NCI-H2227 (cell line): ENCODE measurements around the gene POFUT1.
"Not testable (repeated sequence)": the region's sequence is repeated elsewhere in the genome, so short reads cannot be mapped to it uniquely, and the experiment has no call there.

Experiments used
- DNase-seq: peaks from one replicate; lab custom pipeline; 2025; ENCODE audit not compliant: unreplicated experiment; lab: John Stamatoyannopoulos, UW

The POFUT1 gene

GRCh38 chr20:32232326-32232886 is 24.7 kb downstream of the POFUT1 start:
- no peak for DNase-seq

- no peak for DNase-seq
Observed at GRCh38 chr20:32233286-32233685, 25.6 kb downstream of the POFUT1 start.

GRCh38 chr20:32234135-32234808 is 26.6 kb downstream of the POFUT1 start:
- no peak for DNase-seq

DNA sequence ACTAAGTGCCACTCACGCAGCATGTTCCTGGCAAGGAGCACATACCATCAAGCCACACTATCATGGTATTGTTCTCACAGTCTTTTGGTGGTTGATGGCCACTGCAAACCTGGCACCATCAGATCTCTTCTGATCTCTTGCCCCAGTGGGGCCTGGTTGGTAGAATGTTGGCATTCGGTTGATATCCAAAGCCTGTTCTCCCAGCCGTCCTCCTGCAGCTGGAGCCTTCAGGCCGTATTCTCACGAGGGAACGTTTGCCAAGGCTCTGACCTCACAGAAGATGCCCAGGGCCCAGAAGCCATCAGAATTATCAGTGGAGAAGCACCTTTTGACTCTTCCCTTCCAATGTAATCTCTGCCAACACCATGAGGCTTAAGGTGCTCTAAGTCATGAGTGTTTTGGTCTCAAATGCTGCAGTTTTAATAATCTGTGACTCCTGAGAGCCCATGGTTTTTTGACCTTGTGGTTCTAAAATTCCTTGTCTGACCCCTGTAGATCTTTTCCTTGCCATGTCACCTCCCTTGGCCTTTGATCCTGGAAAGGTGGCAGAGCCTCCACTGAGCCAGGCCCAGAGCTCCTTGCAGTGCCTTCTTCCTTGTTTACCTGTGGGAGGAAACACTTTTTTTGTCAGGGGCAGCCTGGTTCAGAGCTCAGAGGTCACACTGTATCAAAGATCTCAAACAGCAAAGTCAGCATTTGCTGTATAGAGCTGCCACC is 27.8 kb downstream of the POFUT1 start:
- no peak for DNase-seq

DNA sequence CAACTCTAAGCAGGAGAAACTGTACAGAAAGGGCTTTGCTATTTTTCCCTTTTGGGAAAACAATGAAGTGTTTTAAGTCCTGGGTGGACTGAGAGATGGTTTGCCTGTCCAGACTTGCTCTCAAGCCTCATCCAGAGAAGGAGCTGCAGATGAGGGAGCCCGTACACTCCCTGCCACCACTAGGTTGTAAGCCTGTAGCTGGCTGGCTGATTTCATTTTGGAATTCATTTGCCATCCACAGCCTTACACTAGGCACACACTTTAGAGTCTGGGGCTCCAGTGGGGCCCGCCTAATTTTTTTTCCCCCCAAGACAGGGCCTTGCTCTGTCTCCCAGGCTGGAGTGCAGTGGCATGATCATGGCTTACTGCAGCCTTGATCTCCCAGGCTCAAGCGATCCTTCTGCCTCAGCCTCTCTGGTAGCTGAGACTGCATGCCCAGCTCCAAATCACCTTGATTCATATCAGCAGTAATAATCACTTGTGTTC is 28.4 kb downstream of the POFUT1 start:
- DNase-seq: no peak

- peak; percentile 44 for DNase-seq
Observed at GRCh38 chr20:32236819-32237218, 29.1 kb downstream of the POFUT1 start.

DNA sequence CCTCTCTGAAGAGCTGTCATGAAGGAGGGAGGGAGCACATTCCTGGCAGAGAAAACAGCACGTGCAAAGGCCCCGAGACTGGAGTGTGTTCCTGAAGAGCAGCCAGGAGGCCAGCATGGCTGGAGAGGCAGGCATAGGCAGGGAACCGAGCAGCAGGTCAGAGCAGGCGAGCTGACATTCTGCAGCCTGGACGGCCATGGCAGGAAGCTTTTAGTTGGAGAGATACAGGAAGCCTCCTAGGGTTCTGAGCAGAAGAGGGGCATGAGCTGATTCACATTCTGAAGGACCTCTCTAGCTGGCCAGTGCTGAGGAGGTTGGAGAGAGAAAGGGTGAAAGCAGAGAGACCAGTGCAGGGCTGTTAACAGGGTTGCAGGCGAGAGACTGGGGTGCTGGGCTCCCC is 29.7 kb downstream of the POFUT1 start:
- DNase-seq: no peak

- no peak for DNase-seq
Observed at GRCh38 chr20:32238483-32239425, 31.1 kb downstream of the POFUT1 start.

DNA sequence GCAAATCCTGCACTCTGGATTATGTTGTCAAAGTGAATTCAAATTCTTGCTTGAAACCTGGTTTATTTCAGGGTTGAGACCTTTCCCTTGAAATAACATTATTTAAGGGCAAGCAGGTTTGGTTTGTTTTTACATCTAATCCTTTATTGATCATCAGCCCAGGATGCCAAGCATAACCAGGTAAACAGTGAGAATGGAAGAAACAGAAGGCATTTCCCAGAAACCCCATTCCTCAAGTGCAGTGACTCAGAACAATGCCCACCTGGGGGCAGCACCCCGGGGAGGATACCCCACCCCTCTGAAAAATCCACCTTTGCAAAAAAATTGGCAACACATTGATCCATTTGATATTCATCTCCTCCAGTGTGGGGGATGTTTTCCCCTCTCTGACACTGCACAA is 32.5 kb downstream of the POFUT1 start:
- DNase-seq: no peak

GRCh38 chr20:32241807-32242206 is 34.1 kb downstream of the POFUT1 start:
- no peak for DNase-seq

DNA sequence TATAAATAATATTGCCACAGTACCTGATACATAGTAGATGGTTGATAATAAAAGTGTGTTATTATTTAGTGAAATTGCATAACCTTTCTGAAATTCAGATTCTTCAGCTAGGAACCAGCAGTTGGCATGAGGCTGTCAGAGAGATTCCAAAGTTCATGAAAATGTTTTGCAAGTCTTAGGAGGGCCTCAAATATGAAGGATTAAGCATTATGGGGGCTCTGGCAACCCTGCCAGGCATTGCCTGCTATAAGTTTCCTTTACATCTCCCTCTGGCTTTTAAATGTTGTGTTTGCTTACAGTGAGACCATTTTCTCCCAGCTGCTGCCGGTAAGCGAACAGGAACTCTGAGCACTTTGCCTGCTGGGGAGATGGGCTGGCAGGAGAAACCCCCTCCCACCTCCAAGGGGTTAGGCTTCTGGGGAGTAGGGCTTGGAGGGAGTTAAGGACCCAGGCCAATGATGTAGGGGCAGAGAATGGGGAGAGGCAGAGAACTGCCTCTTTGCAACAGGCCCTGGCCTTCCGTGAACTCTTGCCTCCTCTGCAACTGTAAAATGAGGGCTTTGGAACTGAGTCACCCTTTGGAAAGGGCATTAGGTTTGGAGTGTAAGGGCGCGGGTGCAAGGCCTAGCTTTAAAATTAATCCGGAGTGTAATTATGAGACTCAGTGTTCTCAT is 36.6 kb downstream of the POFUT1 start:
- no peak for DNase-seq

DNA sequence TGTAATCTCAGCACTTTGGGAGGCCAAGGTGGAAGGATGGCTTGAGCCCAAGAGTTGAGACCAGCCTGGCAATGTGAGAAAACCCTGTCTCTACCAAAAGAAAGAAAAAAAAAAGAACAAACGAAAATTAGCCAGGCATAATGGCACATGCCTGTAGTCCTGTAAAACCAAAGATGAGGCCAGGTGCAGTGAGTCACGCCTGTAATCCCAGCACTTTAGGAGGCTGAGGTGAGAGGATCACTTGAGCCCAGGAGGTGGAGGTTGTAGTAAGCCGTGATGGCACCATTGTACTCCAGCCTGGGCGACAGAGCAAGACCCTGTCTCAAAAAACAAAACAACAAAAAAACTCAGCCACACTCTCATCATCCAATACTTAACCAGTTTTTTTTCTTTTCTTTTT is 37.3 kb downstream of the POFUT1 start:
- no peak for DNase-seq

DNA sequence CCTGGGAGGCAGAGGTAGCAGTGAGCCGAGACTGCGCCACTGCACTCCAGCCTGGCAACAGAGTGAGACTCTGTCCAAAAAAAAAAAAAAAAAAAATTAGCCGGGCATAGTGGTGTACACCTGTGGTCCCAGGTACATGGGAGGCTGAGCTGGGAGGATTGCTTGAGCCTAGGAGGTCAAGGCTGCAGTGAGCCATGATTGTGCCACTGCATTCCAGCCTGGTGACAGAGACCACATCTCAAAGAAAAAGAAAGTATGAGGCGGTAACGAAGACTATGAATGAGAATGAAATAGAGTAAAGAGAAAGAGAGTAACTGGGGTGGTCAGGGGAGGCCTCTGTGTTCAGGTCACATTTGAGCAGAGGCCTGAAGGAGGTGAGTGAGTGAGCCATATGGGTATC is 38.5 kb downstream of the POFUT1 start:
- not testable (repeated sequence) for DNase-seq

DNA sequence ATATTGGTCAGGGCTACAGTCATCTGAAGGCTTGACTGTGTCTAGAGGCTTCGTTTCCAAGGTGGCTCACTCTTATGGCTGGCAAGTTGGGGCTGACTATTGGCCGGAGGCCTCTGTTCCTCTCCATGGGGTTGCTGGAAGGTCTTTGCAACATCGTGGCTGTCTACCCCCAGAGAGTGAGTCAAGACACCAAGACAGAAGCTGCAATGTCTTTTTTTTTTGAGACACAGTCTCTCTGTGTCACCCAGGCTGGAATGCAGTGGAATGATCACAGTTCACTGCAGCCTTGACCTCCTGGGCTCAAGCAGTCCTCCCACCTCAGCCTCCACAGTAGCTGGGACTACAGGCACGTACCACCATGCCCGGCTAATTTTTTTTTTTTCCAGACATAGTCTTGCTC is 40.4 kb downstream of the POFUT1 start:
- DNase-seq: no peak

- DNase-seq: no peak
Observed at GRCh38 chr20:32249030-32249738, 41.5 kb downstream of the POFUT1 start.

GRCh38 chr20:32251470-32251869 is 43.8 kb downstream of the POFUT1 start:
- DNase-seq: no peak

- no peak for DNase-seq
Observed at GRCh38 chr20:32252189-32252588, 44.5 kb downstream of the POFUT1 start.

DNA sequence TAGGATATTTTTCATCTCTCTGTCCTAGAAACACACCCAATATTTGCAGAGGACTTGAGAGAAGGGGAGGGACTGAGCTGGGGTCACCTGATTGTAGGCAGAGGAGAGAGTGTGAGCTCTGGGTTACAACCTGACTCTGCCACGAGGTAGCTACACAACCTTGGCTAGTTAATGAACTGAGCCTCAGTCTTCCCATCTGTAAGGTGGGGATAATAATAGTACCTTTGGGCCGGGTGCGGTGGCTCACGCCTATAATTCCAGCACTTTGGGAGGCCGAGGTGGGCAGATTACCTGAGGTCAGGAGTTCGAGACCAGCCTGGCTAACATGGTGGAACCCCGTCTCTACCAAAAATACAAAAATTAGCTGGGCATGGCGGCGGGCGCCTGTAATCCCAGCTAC is 53.3 kb downstream of the POFUT1 start:
- DNase-seq: not testable (repeated sequence)

GRCh38 chr20:32261644-32262043 is 54.0 kb downstream of the POFUT1 start:
- no peak for DNase-seq

- DNase-seq: no peak
Observed at GRCh38 chr20:32263398-32263954, 55.8 kb downstream of the POFUT1 start.
